H1 (cell line): ENCODE measurements around the gene CAP2. TPM values are rescaled to one million over a fixed set of nuclear protein-coding genes. Genes with fewer than 3 reads are reported as not detected.

ENCODE experiments used
- CTCF ChIA-PET: fragments of 300-600 bp; sonication (Branson Sonifier 250); formaldehyde crosslinking; loops from one replicate; lab custom pipeline; 2021; ENCODE audit not compliant: partially characterized antibody; lab: Charles Lee
- POLR2A ChIA-PET: fragments of 300-600 bp; sonication (Branson Sonifier 250); formaldehyde crosslinking; loops from one replicate; lab custom pipeline; 2021; ENCODE audit warnings: inconsistent platforms; ENCODE audit not compliant: partially characterized antibody; lab: Charles Lee
- DNase-seq, 2 experiments: peaks; one replicate each; pipeline versions ENCODE4 v3.0.0 to v3.0.0-alpha.2; 2010 to 2022; ENCODE audit warnings: low spot score in 2 of 2, low read depth in 1 of 2, mixed read lengths in 1 of 2
- FAIRE-seq: peaks from 2 replicates; lab custom pipeline; 2011; peaks lifted over from hg19 to GRCh38; lab: Jason Lieb, UNC
- H2AFZ ChIP-seq: 2 replicates; pipeline ENCODE4 v1.8.1; 2012; ENCODE audit warnings: low read length, inconsistent platforms
- H2AK5ac ChIP-seq: 2 replicates; pipeline ENCODE4 v1.6.1; 2013; ENCODE audit warnings: low read depth, low read length
- H2BK120ac ChIP-seq: replicated peaks from 2 replicates; pipeline ENCODE3; 2013; ENCODE audit warnings: low read depth, low read length, inconsistent platforms
- H2BK12ac ChIP-seq: 2 replicates; pipeline ENCODE4 v1.6.1; 2013; ENCODE audit warnings: low read depth, low read length
- H2BK15ac ChIP-seq: 2 replicates; pipeline ENCODE4 v1.6.1; 2013; ENCODE audit warnings: low read length
- H2BK20ac ChIP-seq: 2 replicates; pipeline ENCODE4 v1.6.1; 2013; ENCODE audit warnings: low read length
- H2BK5ac ChIP-seq: 2 replicates; pipeline ENCODE4 v1.6.1; 2013; ENCODE audit warnings: low read depth, low read length
- H3K14ac ChIP-seq: 2 replicates; pipeline ENCODE4 v1.6.1; 2013; ENCODE audit warnings: inconsistent platforms; ENCODE audit not compliant: insufficient read length
- H3K18ac ChIP-seq: 2 replicates; pipeline ENCODE4 v1.6.1; 2013; ENCODE audit warnings: low read length; ENCODE audit errors: extremely low read depth
- H3K23ac ChIP-seq: 2 replicates; pipeline ENCODE4 v1.6.1; 2013; ENCODE audit warnings: inconsistent platforms; ENCODE audit not compliant: insufficient read length
- H3K23me2 ChIP-seq: 2 replicates; pipeline ENCODE4 v1.6.1; 2013; ENCODE audit warnings: low read depth, low read length
- H3K27ac ChIP-seq: 2 replicates; pipeline ENCODE4 v1.6.1; 2011; ENCODE audit warnings: low read depth, low read length, inconsistent platforms
- H3K27me3 ChIP-seq, 4 experiments: replicated peaks in 1 of 4; 1 replicate in 1 of 4; 2 replicates in 3 of 4; pipeline versions ENCODE4 v1.6.1 to v1.8.1; 2011 to 2013; ENCODE audit warnings: low read length in 3 of 4, mild to moderate bottlenecking in 3 of 4, inconsistent platforms in 2 of 4, mixed read lengths in 2 of 4, moderate library complexity in 1 of 4; ENCODE audit not compliant: control insufficient read depth in 3 of 4, insufficient read depth in 3 of 4; ENCODE audit errors: extremely low read depth in 1 of 4
- H3K36me3 ChIP-seq, 4 experiments: 2 replicates each; pipeline versions ENCODE4 v1.6.1 to v1.8.1; 2011 to 2013; ENCODE audit warnings: mild to moderate bottlenecking in 4 of 4, low read length in 3 of 4, moderate library complexity in 2 of 4, control low read depth in 1 of 4, inconsistent platforms in 1 of 4; ENCODE audit not compliant: insufficient read depth in 4 of 4, control insufficient read depth in 2 of 4
- H3K4ac ChIP-seq: replicated peaks from 2 replicates; pipeline ENCODE3; 2013; ENCODE audit warnings: low read length, low read depth, mixed read lengths, inconsistent platforms; ENCODE audit not compliant: insufficient read length
- H3K4me1 ChIP-seq, 4 experiments: replicated peaks in 1 of 4; 1 replicate in 1 of 4; 2 replicates in 3 of 4; pipeline versions ENCODE4 v1.6.1 to v1.8.1; 2011 to 2013; ENCODE audit warnings: low read length in 3 of 4, inconsistent platforms in 2 of 4, mixed read lengths in 1 of 4; ENCODE audit not compliant: insufficient read depth in 4 of 4, control insufficient read depth in 3 of 4
- H3K4me2 ChIP-seq, 2 experiments: 2 replicates each; pipeline versions ENCODE4 v1.6.1 to v1.8.1; 2011 to 2013; ENCODE audit warnings: low read depth in 2 of 2, low read length in 2 of 2, control low read depth in 1 of 2, inconsistent platforms in 1 of 2, mild to moderate bottlenecking in 1 of 2; ENCODE audit not compliant: insufficient read depth in 1 of 2
- H3K4me3 ChIP-seq, 4 experiments: fragments of 200-600, 300-600 bp in 1 of 4; sonication (generic), shearing (Covaris generic), sonication (Bioruptor Twin) in 1 of 4; 2 replicates each; pipeline versions ENCODE4 v1.5.1 to v1.8.1; 2011 to 2016; ENCODE audit warnings: low read length in 4 of 4, low read depth in 3 of 4, control low read depth in 2 of 4, inconsistent platforms in 2 of 4, mild to moderate bottlenecking in 2 of 4, mixed read lengths in 1 of 4, moderate library complexity in 1 of 4; ENCODE audit not compliant: insufficient read depth in 2 of 4; ENCODE audit errors: extremely low read depth in 1 of 4
- H3K56ac ChIP-seq: replicated peaks from 2 replicates; pipeline ENCODE3; 2013; ENCODE audit warnings: low read depth, mild to moderate bottlenecking, mixed read lengths, low read length, inconsistent platforms; ENCODE audit not compliant: insufficient read length
- H3K79me1 ChIP-seq: 2 replicates; pipeline ENCODE4 v1.6.1; 2013; ENCODE audit warnings: low read depth, low read length, control low read depth
- H3K79me2 ChIP-seq, 2 experiments: 2 replicates each; pipeline versions ENCODE4 v1.6.1 to v1.8.1; 2012 to 2013; ENCODE audit warnings: low read length in 2 of 2, mild to moderate bottlenecking in 2 of 2, inconsistent platforms in 1 of 2; ENCODE audit not compliant: insufficient read depth in 2 of 2, control insufficient read depth in 1 of 2
- H3K9ac ChIP-seq, 4 experiments: replicated peaks in 1 of 4; 1 replicate in 1 of 4; 2 replicates in 3 of 4; pipeline versions ENCODE4 v1.6.1 to v1.8.1; 2011 to 2013; ENCODE audit warnings: low read depth in 3 of 4, low read length in 3 of 4, control low read depth in 2 of 4, mild to moderate bottlenecking in 2 of 4, moderate library complexity in 2 of 4, inconsistent platforms in 1 of 4; ENCODE audit errors: extremely low read depth in 1 of 4
- H3K9me3 ChIP-seq, 2 experiments: 2 replicates each; pipeline versions ENCODE4 v1.6.1 to v1.8.1; 2012 to 2013; ENCODE audit warnings: mild to moderate bottlenecking in 2 of 2, moderate library complexity in 2 of 2, control low read depth in 1 of 2, inconsistent platforms in 1 of 2, low read depth in 1 of 2, low read length in 1 of 2, mixed read lengths in 1 of 2; ENCODE audit not compliant: insufficient read depth in 2 of 2
- H4K20me1 ChIP-seq, 2 experiments: replicated peaks in 1 of 2; 2 replicates each; pipeline versions ENCODE3 to v1.8.1; 2011 to 2013; ENCODE audit warnings: inconsistent platforms in 2 of 2, low read length in 2 of 2, mild to moderate bottlenecking in 1 of 2; ENCODE audit not compliant: insufficient read depth in 2 of 2, control insufficient read depth in 1 of 2
- H4K5ac ChIP-seq: 2 replicates; pipeline ENCODE4 v1.6.1; 2013; ENCODE audit warnings: low read length, low read depth, mixed read lengths, inconsistent platforms; ENCODE audit not compliant: insufficient read length
- H4K8ac ChIP-seq: 2 replicates; pipeline ENCODE4 v1.8.0; 2013; ENCODE audit warnings: mild to moderate bottlenecking, moderate library complexity, low read length, inconsistent platforms; ENCODE audit not compliant: insufficient read depth; ENCODE audit errors: extremely low read depth
- H4K91ac ChIP-seq: replicated peaks from 2 replicates; pipeline ENCODE3; 2013; ENCODE audit warnings: low read length, mixed read lengths, inconsistent platforms; ENCODE audit not compliant: insufficient read length
- BACH1 ChIP-seq: IDR thresholded peaks from 2 replicates; pipeline ENCODE4 v1.6.1; 2012; ENCODE audit warnings: low read length, improper control_type of control experiment
- CHD2 ChIP-seq: IDR thresholded peaks from 2 replicates; pipeline ENCODE4 v1.6.1; 2012; ENCODE audit warnings: low read length, improper control_type of control experiment
- CTBP2 ChIP-seq: IDR thresholded peaks from 2 replicates; pipeline ENCODE4 v1.7.0; 2011; ENCODE audit warnings: borderline replicate concordance, mild to moderate bottlenecking, moderate library complexity, mixed read lengths, low read length; ENCODE audit not compliant: insufficient read depth, insufficient read length
- EZH2 ChIP-seq: fragments of 200-600 bp; sonication (generic); IDR thresholded peaks from 2 replicates; pipeline ENCODE4 v1.7.1; 2012; ENCODE audit warnings: low read depth, mild to moderate bottlenecking, moderate library complexity, low read length, inconsistent platforms; ENCODE audit not compliant: severe bottlenecking
- HDAC2 ChIP-seq, 2 experiments: fragments of 300-600 bp in 1 of 2; sonication (generic) in 1 of 2; IDR thresholded peaks; 2 replicates each; pipeline ENCODE4 v1.6.1; 2011 to 2012; ENCODE audit warnings: low read depth in 2 of 2, low read length in 2 of 2, mild to moderate bottlenecking in 2 of 2, moderate library complexity in 2 of 2, borderline replicate concordance in 1 of 2, inconsistent platforms in 1 of 2
- MAFK ChIP-seq: IDR thresholded peaks from 2 replicates; pipeline ENCODE4 v1.6.1; 2012; ENCODE audit warnings: low read depth, mild to moderate bottlenecking, improper control_type of control experiment, low read length
- TAF7 ChIP-seq: optimal IDR thresholded peaks from 2 replicates; pipeline ENCODE3; 2011; ENCODE audit warnings: low read depth, mild to moderate bottlenecking, inconsistent platforms, low read length, moderate library complexity, borderline replicate concordance
- YY1 ChIP-seq: IDR thresholded peaks from 2 replicates; pipeline ENCODE4 v1.6.1; 2011; ENCODE audit warnings: low read depth, mild to moderate bottlenecking, low read length
- WGBS, 2 experiments: shearing (Covaris generic) in 1 of 2; methylation state at CpG; one replicate each; pipeline versions ENCODE4 v1.1.6 to v1.1.7; 2013 to 2015; ENCODE audit warnings: low lambda C conversion rate in 2 of 2, mixed read lengths in 2 of 2, inconsistent platforms in 1 of 2, low coverage in 1 of 2, missing lambda C conversion rate in 1 of 2; ENCODE audit not compliant: insufficient replicate concordance in 2 of 2, insufficient coverage in 1 of 2, insufficient read length in 1 of 2; ENCODE audit errors: extremely low coverage in 1 of 2, missing lambda C conversion rate in 1 of 2; 5-methylcytosine and 5-hydroxymethylcytosine counted together
- polyA plus RNA-seq, 7 experiments: library from polyadenylated mRNA; depleted of rRNA in 3 of 7; stranded (reverse) in 5 of 7; unstranded in 2 of 7; fragments of >200 nt in 5 of 7; fragments of 200-250 nt in 2 of 7; gene quantifications; 1 replicate in 5 of 7; 2 replicates in 1 of 7; 4 replicates in 1 of 7; pipeline versions ENCODE4 v1.2.1 to v1.2.3, GENCODE V29; 2011 to 2013; ENCODE audit warnings: missing spikeins in 2 of 7, mixed read lengths in 2 of 7
- total RNA-seq: library from RNA; stranded (reverse); fragmentation: NEBNext Ultra II Directional; extraction: Animal tissue kit (Norgen Biotek cat#: 25700); gene quantifications from 2 replicates; pipeline ENCODE4 v1.2.1, GENCODE V29; 2021

The CAP2 gene
- total and polyA plus RNA-seq, 2 of the 8 experiments (the other 6 are each of a cell fraction or from before 2014, with no cell fraction given): 7.2 to 10.0 TPM

- Histone ChIP-seq H3K9me3 (0 out of 4 replicates have a peak, but pooled peaks cover 0 to 5% of the 10 kb centered on the region in 2 experiments), H2BK20ac (no peak overlapping the region), H3K79me1 (no peaks in the 10 kb centered on the region), H4K20me1 (no peaks in the 10 kb centered on the region), H3K23me2 (peaks cover 7% of the 10 kb centered on the region), H2BK120ac (no peak overlapping the region), H3K56ac (no peak overlapping the region), H3K4me2 (peak overlapping the region in 1 of 2 experiments; percentile 91; a peak in 1 of 4 replicates), H3K9ac (no peak overlapping the region), H3K18ac (no peak overlapping the region), H4K5ac (no peak overlapping the region), H2BK5ac (no peak overlapping the region), H4K91ac (no peak overlapping the region), H2AFZ (no peak overlapping the region), H2AK5ac (no peak overlapping the region), H4K8ac (no peak overlapping the region), H3K27ac (no peak overlapping the region), H3K4me3 (peak overlapping the region in 1 of 4 experiments; percentile 88; a peak in 2 of 8 replicates), H3K79me2 (peaks cover 0 to 27% of the 10 kb centered on the region in 2 experiments; a peak in 2 of 4 replicates), H3K36me3 (peaks cover 0 to 3% (median 0%) of the 10 kb centered on the region in 4 experiments; a peak in 2 of 8 replicates), H3K27me3 (no peaks in the 10 kb centered on the region), H2BK12ac (no peak overlapping the region), H3K14ac (no peak overlapping the region), H3K23ac (no peak overlapping the region), H2BK15ac (no peak overlapping the region), H3K4ac (no peak overlapping the region), H3K4me1 (peaks cover 0 to 3% (median 0%) of the 10 kb centered on the region in 4 experiments; a peak in 2 of 7 replicates)
- no peak for DNase-seq
- ChIA-PET POLR2A (interaction anchor here (0.8 to 1.5 kb wide), 4 partner anchors 9 to 195 kb away, joined by 3 read pairs; no protein-coding TSS in a partner anchor), CTCF (interaction anchor here (0.7 to 1.1 kb wide), 2 partner anchors 14 to 20 kb away, joined by 3 to 5 read pairs; no protein-coding TSS in a partner anchor)
- TF ChIP-seq EZH2: no peak
- TF ChIP-seq MAFK: no peak
- TF ChIP-seq TAF7: no peak
- no peak for TF ChIP-seq BACH1
- TF ChIP-seq YY1: no peak
- no peak for TF ChIP-seq HDAC2 (IDR thresholded peaks at IDR 0.05; ENCODE audit: borderline replicate concordance in 1 of 2, low read depth in 2 of 2, low read length in 2 of 2)
- no peak for TF ChIP-seq CTBP2
- TF ChIP-seq CHD2: no peak
- WGBS, 2 experiments: 93% methylated on average over 1 of the region's 1 CpG; no CpG with 5 or more reads in 1 of the 2 experiments
- FAIRE-seq: no peak
Observed at GRCh38 chr6:17395112-17395511, 1.7 kb downstream of the CAP2 start.
